Lung (tissue), 12 donors: ENCODE measurements around the gene DYNLRB2. TPM values are rescaled to one million over a fixed set of nuclear protein-coding genes. Genes with fewer than 3 reads are reported as not detected.

Experiments
- ATAC-seq: fragments of 200-7000 bp; cut with Tn5 transposase; one replicate; pipeline ENCODE4 v1.9.1; 2020; ENCODE audit warnings: moderate number of reproducible peaks; ENCODE audit not compliant: insufficient read depth, low FRiP score
- DNase-seq, 3 donors: peaks; one replicate each; pipeline ENCODE4 v3.0.0-alpha.2; 2013 to 2017
- H3K27ac ChIP-seq, 2 donors: one replicate each; pipeline ENCODE4 v1.5.1; 2013; ENCODE audit warnings: mild to moderate bottlenecking in 2 of 2, moderate library complexity in 2 of 2, control low read depth in 1 of 2, inconsistent platforms in 1 of 2, low read depth in 1 of 2, low read length in 1 of 2
- H3K27me3 ChIP-seq, 3 donors: one replicate each; pipeline ENCODE4 v1.5.1; 2013; ENCODE audit warnings: low read length in 2 of 3; ENCODE audit not compliant: control insufficient read depth in 3 of 3, insufficient read depth in 3 of 3
- H3K36me3 ChIP-seq, 4 donors: one replicate each; pipeline ENCODE4 v1.5.1; 2013; ENCODE audit warnings: low read length in 4 of 4, mild to moderate bottlenecking in 1 of 4, moderate library complexity in 1 of 4; ENCODE audit not compliant: control insufficient read depth in 4 of 4, insufficient read depth in 4 of 4
- H3K4me1 ChIP-seq, 5 donors: one replicate each; pipeline ENCODE4 v1.5.1; 2013; ENCODE audit warnings: low read length in 5 of 5, mild to moderate bottlenecking in 2 of 5, moderate library complexity in 1 of 5; ENCODE audit not compliant: control insufficient read depth in 5 of 5, insufficient read depth in 5 of 5
- H3K4me3 ChIP-seq: one replicate; pipeline ENCODE4 v1.5.1; 2013; ENCODE audit warnings: mild to moderate bottlenecking, control low read depth, moderate library complexity
- H3K9ac ChIP-seq, 2 donors: one replicate each; pipeline ENCODE4 v1.5.1; 2013; ENCODE audit warnings: low read length in 2 of 2, control low read depth in 1 of 2; ENCODE audit not compliant: insufficient read depth in 1 of 2
- H3K9me3 ChIP-seq, 4 donors: one replicate each; pipeline ENCODE4 v1.5.1; 2013; ENCODE audit warnings: low read length in 3 of 4, mild to moderate bottlenecking in 1 of 4, moderate library complexity in 1 of 4; ENCODE audit not compliant: control insufficient read depth in 4 of 4, insufficient read depth in 3 of 4
- CTCF ChIP-seq: IDR thresholded peaks from 2 replicates; pipeline ENCODE4 v1.5.1; 2012; ENCODE audit warnings: mild to moderate bottlenecking; ENCODE audit errors: control extremely low read depth, extremely low read depth
- WGBS, 2 donors: extraction: QIAGEN DNeasy Blood & Tissue Kit; methylation state at CpG; one replicate each; pipeline ENCODE4 v1.1.7; 2013; 5-methylcytosine and 5-hydroxymethylcytosine counted together
- polyA plus RNA-seq, 2 donors: library from polyadenylated mRNA; stranded (reverse); fragments of 200-250 nt; gene quantifications; one replicate each; pipeline ENCODE4 v1.2.1, GENCODE V29; 2013
- total RNA-seq, 2 donors: library from RNA; depleted of rRNA in 1 of 2; stranded (reverse); fragments of >200 nt in 1 of 2; gene quantifications; one replicate each; pipeline ENCODE4 v1.2.1, GENCODE V29; 2014 to 2021
- donor health status: control.
- donor health status: control.
- donor health status: Bipolar disorder and iron deficiency.
- donor health status: healthy.
- donor health status: DM: yes; HTN: yes; CAD: no.

DYNLRB2 gene
- total and polyA plus RNA-seq, 4 donors = 15.8 to 20.9 (median 17.6) TPM

DNA sequence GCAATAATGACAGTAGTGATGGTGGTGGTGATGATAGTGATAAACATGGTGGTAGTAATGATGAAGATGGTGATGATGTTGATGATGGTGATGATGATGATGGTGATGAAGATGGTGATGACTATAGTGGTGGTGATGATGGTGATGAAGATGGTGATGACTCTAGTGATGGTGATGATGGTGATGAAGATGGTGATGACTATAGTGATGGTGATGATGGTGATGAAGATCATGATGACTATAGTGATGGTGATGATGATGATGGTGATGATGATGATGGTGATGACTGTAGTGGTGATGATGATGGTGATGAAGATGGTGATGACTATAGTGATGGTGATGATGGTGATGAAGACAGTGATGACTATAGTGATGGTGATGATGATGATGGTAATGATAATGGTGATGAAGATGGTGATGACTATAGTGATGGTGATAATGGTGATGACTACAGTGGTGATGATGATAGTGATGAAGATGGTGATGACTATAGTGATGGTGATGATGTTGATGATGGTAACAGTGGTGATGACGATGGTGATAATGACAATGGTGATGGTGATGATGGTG lies 35.6 kb downstream of the DYNLRB2 start:
- H3K4me3 ChIP-seq = no peak overlapping the region
- no peak overlapping the region for H3K9ac ChIP-seq
- no peaks in the 10 kb centered on the region for H3K27me3 ChIP-seq
- H3K4me1 ChIP-seq = no peaks in the 10 kb centered on the region
- ATAC-seq (no peak), DNase-seq (no peak)
- H3K9me3 ChIP-seq = no peaks in the 10 kb centered on the region
- H3K27ac ChIP-seq = no peak overlapping the region
- TF ChIP-seq CTCF = no peak
- H3K36me3 ChIP-seq = no peaks in the 10 kb centered on the region
- WGBS, 2 donors = 91 to 95% methylated on average over 1 of the region's 1 CpG

GRCh38 chr16:80577485-80578280 lies 36.9 kb downstream of the DYNLRB2 start:
- Histone ChIP-seq H3K36me3 (no peaks in the 10 kb centered on the region), H3K4me3 (no peak overlapping the region), H3K4me1 (no peaks in the 10 kb centered on the region), H3K9me3 (no peaks in the 10 kb centered on the region), H3K27ac (no peak overlapping the region), H3K9ac (no peak overlapping the region), H3K27me3 (no peaks in the 10 kb centered on the region)
- ATAC-seq (no peak), DNase-seq (peak in 2 of 3 donors; percentile 11 to 31)
- no peak for TF ChIP-seq CTCF
- WGBS, 2 donors = 74 to 87% methylated on average over 11 of the region's 11 CpGs

DNA sequence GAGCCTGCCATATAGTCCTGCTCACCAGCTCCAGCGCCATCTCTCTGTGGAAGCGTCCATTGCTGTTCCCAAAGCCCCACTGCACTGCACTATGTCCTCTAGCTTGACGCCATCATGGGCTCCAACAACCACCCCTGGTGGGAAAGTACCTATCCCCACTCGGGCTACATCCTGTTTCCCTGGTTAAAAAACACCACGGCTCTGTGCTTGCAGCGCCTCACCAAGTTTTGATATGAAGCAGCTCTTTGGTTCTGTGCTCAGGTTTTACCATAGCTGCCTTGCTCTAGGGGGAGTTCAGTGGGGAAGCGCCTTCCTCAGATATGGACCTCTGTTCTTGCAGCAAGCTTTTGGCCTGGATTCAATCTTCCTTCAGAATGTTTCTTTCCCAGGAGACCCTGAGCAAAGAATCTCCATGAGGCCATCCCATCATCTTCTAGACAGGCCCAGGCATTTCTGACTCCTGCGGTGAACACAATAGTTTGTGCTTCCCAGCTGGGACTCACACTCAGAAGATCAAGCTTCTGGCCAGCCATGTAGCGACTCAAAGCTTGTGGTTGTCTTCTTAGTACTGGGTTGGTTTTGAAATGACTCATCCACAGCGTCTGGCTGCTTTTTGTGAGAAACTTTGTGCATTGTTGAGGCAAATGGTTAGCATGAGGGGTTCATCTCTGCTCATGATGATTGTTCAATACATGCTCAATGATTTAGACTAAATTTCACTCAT lies 39.5 kb downstream of the DYNLRB2 start:
- H3K9me3 ChIP-seq = no peaks in the 10 kb centered on the region
- no peak overlapping the region for H3K4me3 ChIP-seq
- H3K9ac ChIP-seq = no peak overlapping the region
- no peaks in the 10 kb centered on the region for H3K4me1 ChIP-seq
- no peaks in the 10 kb centered on the region for H3K27me3 ChIP-seq
- TF ChIP-seq CTCF = no peak
- ATAC-seq = no peak
- DNase-seq = no peak
- H3K36me3 ChIP-seq = no peaks in the 10 kb centered on the region
- 81 to 92% methylated on average over 10 of the region's 10 CpGs for WGBS, 2 donors
- no peak overlapping the region for H3K27ac ChIP-seq
